NCI-H748 (cell line): ENCODE data around the gene SHISA6.

Experiments
- DNase-seq: peaks from one replicate; lab custom pipeline; 2025; ENCODE audit not compliant: unreplicated experiment; lab: John Stamatoyannopoulos, UW

Gene SHISA6

DNA sequence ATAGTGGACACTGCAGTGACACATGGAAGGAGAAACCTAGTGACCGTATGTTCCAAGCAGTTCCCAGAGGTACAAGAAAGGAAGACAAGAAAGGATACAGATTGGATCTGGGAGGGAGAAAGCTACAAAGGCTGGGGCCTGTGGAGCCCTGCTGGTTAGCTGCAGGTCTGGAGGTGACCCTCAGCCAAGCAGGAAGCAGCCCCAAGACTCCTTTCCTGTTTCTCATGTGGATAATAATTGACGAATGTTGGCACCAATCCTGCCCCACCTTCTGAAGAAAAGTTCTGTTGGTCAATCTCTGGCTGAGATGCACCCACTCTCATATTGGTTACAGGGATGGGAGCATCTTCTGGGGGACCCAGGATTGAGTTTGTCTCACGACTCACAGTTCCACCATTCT is 99.8 kb downstream of the SHISA6 start:
- DNase-seq: no peak

DNA sequence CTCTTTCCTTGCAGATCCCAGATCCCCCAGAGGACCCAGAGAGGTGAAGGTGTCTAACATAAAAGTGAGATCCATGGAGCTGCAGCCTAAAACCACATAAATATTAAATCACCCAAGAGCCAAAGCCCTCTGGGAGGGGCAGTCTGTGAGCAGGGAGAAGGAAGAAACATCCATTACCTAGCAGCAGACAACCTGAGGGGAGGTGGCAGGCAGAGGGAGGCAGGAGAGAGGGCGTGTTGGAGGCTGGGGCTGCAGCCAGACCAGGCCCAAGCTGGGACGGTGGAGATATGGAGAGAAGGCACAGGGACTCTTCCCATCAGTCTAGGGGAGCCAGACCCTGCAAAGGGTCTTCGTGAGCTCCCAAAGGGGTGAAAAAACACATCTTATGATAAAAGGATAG is 101.1 kb downstream of the SHISA6 start:
- DNase-seq: no peak

DNA sequence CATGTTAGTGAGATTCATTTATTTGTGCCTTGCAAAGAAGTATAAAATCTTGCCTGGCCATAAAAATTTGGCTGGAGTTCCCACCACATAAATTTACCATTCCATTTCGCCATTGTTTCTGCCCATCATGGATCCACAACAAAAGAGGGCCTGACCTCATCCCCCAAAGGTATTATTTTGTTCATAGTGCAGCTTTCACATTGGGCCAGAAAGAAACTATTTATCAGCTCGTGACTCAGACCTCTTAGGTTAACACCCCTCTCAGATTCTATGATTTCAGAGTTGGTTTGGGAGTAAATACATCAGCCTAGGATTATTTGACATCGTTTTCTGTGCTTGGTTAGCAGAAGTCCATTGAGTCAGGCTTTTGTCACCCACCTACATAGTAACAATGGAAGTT is 108.1 kb downstream of the SHISA6 start:
- DNase-seq: no peak

DNA sequence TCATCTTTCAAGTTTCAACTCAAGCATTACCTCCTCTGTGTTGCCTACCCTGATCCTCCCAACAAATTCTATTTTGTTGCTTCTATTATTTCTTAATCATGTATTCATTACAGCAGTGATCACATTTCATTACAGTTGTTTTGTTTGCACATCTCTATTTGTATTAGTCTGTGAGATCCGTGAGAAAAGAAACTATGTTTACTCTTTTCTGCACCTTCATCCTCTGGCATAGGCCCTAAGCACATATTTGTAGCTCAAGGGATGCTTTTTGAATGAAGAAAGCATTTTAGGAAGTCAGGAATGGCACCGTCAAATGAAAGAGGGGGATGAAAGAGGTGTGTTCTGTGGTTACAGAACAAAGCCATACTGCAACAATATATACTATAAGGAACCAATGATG is 110.5 kb downstream of the SHISA6 start:
- DNase-seq: no peak

DNA sequence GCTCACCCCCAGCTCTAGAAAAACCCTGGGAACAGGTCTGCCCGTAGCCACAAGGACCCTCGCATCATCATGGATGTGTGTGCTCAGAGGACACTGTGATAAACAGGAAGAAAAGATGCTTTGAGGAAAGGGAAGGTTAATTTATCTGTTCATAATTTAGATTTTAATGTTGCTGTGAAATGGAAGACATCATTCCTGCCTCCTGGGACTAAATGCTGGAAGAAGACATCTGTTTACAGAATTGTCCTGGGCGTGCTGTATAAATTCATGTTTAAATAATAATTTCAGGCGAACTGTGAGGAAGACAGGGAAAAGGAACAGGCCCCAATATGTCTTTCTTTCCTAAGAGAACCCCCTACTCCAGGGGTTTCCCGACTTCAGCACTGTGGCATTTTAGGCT is 112.6 kb downstream of the SHISA6 start:
- DNase-seq: no peak

DNA sequence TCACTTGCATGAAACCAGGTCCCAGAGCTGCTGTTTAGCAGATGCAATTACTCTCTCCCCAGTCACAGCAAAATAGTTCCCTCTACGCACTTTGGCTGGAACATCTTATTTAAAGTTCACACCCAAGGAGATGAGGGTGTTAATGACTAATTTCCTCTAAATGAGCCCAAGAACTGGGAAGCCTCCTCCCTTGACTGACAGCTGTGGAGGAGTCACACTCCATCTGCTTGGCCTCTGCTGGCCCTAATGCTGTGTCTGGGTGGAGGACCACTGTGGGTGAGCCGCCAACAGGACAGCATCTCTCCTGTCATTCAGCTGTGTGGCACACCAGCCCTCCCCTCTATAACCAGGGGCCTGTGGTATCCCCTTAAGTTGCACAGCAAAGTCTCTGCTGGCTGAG is 115.4 kb downstream of the SHISA6 start:
- DNase-seq: no peak

DNA sequence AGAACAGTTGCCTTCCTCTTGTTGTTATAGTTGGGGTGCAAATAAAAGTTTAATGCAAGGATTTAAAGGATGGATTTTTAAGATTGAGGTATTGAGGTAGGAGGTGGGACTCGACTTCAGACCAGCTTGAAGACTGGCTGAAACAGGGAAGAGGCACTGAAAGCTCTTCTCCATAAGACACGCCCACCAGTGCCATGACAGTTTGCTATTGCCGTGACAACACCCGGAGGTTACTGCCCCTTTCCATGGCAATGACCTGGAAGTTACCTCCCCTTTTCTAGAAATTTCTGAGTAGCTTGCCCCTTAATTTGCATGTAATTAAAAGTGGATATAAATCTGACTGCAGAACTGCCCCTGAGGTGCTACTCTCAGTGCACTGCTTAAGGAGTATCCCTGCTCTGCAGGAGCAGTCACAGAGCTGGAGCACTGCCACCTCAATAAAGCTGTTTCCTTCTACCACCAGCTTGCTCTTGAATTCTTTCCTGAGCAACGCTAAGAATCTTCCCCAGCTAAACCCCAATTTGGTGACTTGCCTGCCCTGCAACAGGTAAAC is 122.6 kb downstream of the SHISA6 start:
- no peak for DNase-seq

DNA sequence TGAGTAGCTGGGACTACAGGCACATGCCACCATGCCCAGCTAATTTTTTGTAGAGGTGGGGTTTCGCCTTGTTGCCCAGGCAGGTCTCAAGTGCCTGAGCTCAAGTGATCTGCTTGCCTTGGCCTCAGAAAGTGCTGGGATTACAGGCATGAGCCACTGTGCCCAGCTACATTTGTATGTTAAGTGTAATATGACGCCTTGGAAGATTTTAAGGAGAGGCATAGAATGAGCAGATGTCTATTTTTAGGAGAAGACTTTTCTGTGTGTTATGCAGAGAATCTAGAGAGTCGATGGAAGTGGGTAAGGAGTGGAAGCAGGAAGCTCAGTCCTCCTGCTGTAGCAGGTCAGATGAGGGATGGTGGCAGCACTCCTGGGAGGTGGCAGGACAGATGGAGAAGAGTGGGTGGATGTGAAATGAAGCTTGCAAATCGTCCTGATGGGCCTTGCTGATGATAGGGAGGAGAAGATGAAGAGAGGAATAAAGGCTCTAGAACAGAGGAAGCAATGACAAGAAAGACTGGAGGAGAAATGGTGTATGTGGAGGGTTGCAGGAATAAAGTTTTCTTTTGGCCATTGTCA is 125.3 kb downstream of the SHISA6 start:
- DNase-seq: no peak

DNA sequence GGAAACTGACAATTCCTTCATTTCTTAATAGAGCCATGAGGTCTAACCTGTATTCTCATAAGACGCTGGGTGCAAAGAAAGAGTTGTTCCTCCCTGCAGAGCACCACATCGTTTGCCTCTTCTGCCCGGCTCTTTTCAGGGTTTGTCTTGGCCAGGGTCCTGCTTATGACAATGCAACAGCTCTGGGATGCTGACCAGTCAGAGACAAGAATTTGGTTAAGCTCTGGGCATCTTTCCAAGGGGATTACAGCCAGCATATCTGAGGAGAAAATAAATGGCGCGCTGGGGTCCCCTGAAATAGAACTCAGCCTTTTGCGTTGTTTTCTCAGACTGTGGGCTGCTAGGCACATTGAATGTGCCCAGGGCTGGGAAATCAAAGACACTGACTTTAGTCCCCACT is 128.6 kb downstream of the SHISA6 start:
- no peak for DNase-seq

DNA sequence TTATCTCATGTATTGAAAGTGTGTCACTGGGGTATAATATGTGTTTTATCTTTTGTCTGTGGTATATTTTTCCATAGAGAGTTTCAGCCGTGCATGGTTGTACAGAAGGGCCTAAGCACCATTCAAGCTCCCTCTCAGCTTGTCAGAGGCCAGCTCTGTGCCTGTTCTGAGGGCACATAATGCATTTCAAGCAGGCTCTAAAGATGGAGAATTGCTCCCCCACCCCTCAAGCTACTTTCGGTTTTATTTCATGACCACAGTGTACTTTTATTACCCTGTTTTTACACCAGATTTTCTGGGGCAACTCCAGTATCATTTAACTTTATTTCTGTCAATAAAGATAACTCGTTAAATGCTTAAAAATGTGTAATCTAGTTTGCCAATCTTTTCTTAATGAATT is 131.7 kb downstream of the SHISA6 start:
- no peak for DNase-seq

DNA sequence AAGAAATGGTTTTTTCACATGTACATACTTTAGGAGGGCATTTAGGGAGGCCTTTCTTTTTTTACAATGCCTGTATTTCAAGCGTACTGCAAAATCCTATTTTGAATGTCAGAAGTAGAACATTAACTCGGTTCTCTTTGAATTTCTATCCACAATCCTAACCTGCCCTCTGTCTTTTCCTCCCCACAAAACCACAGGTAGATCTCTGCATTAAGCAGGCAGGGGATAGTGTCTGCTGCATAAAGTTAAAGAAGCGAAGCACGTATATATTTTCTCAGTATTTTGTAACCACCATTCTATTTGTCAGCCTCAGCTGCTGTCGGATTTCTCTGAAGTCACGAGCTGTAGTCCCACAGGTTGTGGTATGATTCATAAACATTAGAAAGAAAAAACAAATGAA is 137.5 kb downstream of the SHISA6 start:
- DNase-seq: no peak

DNA sequence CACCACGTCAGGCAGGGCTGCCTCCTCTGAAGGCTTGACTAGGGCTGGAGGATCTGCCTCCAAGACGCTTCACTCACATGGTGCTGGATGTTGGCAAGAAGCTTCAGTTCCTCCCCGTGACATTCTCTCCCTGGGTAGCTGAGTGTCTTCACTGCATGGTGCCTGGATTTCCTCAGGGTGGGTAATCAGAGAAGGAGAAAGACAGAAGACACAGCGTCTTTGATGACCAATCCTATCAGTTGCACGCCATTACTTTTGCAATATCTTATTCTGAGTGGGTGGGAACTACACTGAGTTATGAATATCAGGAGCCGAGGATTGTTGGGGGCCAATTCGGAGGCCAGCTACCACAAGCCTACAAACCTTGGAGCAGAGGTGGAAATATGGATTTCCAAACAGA is 139.7 kb downstream of the SHISA6 start:
- DNase-seq: no peak

DNA sequence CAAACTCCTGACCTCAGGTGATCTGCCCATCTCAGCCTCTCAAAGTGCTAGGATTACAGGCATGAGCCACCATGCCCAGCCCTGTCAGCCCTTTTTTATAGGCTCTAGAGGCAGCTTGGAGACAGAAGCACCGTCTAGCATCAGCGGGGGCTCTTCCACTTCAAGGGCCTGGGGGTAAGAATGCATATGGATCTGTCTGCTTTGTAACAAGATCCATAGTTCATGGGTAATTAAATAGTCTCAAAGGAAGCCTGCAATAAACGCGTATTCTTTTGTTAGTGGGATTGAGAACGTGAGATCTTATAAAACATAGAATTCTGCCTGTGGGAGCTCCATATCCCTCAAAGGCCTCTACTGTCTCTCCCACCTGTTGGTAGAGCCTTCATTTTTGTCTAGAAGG is 142.1 kb downstream of the SHISA6 start:
- DNase-seq: no peak

DNA sequence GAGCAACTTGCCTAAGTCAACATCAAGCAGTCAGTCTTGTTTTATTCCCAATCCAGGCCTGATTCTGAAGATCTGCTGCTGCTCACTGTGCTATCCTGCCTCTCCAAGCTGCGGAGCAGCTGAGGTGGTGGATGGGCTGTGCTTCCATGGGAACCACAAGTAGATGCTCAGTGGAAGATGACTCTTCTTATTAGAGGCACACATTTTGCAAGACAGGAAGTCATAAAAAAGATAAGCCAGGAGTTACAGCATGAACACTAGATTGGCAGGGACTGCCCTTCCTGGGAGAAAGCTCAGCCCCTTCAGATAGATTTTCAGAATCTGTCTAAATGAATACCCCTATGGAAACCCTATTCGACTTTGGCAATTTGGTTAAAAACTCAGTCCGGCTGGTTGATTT is 143.1 kb downstream of the SHISA6 start:
- no peak for DNase-seq

DNA sequence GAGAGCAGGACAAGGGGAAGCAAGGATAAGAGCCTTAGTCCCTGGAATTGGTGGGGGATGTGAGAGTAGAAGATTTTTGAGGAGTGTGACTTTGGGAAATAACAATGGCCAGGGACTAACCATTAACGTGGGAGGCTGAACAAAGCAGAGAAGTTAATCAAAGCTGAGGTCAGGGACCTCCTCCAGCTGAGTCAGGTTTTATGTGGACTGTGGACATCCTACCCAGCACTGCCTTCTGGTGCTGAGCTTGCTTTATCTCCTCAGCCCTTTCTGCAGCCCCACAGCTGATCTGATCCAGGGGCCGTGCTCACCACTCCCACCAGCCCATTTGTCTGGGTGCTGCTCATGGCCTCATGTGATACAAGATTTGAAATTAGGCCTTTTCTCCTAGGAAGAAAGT is 146.6 kb downstream of the SHISA6 start:
- no peak for DNase-seq

DNA sequence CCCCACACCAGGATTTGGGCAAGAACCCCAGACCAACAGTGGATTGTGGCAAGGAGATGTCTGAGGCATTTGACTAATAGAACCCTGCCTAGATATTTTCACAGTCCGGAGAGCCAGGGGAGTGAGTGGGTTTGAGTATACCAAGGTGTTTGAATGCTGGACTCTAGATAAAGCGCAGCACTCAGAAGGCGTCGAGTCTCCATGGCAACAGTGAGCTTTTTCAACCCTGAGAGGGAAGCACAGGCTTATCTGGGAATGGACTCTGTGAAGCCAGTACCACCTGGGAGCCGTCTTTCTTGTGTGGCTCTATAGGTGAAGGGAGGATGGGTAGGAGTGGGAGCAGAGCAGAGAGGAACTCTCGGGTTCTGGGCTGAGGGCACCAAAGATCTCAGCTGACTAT is 147.0 kb downstream of the SHISA6 start:
- DNase-seq: peak; percentile 18

DNA sequence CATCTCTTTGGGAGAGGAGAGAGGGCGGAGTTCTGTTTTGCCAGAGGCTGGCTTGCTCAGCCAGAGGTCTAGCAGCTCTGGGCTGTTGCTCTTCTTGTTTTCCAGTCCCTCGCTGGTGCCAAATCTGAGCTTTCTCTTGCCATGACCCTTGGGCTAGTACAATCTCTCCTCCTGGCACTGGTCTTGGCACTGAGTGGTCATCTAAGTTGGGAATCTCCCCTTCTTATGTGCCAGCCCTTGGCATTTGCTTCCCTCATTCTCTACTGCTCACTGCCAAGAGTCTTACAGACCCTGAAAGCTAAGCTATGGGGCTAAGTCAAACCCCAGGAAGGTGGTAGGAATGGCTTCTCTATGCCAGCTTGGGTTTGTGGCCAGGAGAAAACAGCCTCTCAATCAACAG is 148.6 kb downstream of the SHISA6 start:
- no peak for DNase-seq

DNA sequence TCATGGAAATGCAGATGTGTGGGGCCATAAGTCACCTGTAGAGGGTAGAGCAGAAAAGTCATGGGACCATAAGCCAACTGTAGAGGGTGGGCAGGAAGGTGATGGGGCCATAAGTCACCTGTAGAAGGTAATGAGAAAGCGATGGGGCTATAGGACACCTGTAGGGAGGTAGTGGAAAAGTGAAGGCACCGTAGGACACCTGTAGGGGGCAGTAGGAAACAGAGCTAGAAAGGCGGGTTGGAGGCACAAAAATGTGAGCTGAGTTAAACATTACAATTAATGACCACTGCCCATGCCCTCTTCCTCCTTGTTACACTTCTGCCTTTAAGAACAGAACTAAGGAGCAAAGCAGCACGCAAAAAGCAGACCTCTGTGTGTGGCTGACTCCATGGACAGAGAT is 150.1 kb downstream of the SHISA6 start:
- DNase-seq: no peak

DNA sequence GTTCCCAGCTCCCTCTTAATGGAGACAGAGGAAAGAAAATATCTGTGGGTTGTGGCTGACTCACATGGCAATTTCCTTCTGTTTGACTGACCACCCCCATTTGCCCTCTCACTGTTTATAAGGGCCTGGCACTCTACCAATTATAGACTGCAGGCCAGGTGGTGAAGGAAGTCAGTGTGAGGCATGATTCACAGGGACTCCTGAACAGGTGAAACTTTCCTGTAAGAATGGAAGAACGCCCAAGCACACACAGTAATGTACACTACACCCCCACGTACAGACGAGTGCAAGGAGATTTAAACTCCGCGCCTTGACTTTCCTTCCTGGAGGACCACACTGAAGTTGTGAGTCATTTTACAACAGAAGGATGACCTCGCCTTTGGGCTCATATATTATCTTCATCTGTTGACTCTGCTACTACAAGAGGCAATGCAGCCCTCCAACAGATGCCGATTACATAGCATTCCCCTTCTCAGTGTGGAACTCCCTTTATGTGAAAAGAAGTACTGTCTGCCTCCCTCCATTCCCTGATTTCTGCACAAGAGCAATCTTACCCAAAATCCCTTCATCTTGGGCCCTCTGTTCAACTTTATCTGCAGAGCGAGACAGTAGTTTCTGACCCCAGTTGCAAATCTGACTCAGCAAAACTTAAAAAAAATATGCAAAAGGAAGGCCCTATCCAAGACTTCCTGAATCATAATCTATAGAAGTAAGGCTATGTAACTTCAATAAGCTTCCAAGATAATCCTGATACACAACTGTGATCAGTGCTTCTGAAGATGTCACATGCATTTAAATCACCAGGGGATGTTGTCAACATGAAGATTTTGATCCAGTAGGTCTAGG is 163.6 kb downstream of the SHISA6 start:
- no peak for DNase-seq

DNA sequence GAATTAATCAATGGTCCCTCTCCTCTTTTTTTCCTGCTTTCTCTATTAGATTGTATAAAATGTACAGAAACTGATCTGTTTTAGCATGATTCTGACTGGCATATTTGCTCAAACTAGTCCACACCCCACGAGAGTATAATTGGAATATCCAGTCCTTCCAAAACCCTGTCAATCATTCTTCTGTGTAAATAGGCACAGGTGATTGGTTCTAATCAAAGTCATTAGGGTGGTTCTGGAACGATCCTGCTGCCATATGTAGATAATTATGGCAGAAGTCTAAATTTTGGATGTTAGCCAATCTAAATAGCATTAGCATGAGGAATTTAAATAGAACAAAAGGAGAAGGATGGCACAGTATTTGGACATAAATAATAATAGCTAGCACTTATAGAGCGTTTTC is 165.7 kb downstream of the SHISA6 start:
- DNase-seq: peak; percentile 46

DNA sequence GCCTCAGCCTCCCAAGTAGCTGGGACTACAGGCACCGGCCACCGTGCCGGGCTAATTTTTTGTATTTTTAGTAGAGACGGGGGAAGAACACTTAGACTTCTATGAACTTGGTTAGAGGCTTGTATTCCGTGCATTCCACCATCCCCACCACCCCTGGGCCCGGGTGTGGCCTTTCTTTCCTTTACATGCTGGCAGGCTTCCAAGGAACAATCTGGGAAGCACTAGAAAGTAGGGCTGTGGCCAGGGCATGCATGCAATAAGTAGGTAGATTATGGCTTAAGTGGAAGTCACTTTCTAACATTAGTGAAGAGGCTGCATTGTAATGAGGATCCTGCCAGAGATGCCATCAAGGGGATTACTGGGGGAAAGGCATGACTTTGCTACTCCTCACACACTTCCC is 171.6 kb downstream of the SHISA6 start:
- no peak for DNase-seq

DNA sequence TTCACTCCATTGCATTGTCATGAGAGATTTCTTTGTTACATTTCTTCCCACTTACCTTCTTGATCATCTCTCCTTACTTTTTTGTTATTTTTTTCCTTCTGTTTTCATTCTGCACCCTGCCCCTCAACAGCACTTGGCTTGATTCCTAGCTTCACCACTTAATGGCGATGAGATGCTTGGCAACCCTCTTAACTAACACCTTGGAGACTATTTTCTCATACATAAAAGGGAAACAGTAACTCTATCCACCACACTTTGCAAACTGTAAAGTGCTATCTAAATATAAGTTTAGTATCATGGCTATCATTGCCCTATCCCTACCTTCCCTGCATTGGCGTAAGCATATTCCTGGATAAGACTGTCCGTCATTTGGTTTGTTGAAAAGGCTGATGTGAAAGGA is 177.3 kb downstream of the SHISA6 start:
- no peak for DNase-seq

DNA sequence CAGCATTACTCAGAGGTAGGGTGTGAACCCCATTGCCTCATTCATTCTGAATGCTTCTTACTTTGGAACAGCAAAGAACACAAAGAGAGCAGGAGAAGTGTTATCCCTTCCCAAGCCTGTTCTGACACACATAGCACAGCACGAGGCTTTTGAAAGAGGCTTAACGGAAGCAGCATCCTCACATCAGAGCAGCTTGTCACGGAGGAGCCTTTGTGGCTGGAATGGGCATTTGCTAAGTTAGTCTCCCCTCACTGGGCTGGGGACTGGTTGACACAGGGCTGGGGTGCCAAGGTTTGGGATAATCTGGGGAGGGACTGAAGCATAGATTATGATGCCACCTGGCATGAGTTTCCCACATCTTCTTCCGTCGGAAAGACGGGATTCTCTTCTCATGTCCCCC is 189.7 kb downstream of the SHISA6 start:
- no peak for DNase-seq
